Activated naive CD4-positive, alpha-beta T cell treated with anti-CD3 and anti-CD28 coated beads, Interleukin-2, amount 50 U/mL, for 24 hours (primary cell): ENCODE measurements around the gene ANAPC5.
A peak's percentile ranks its signal among the peaks of the same experiment; 100 is the strongest.
"Not testable (repeated sequence)": the region's sequence is repeated elsewhere in the genome, so short reads cannot be mapped to it uniquely, and the experiment has no call there.

ENCODE experiments used
- H3K27ac Mint-ChIP-seq: one replicate; pipeline ENCODE4 v1.8.0; 2021; ENCODE audit warnings: mild to moderate bottlenecking, mixed read lengths
- H3K27me3 Mint-ChIP-seq: one replicate; pipeline ENCODE4 v1.8.0; 2021; ENCODE audit warnings: mixed read lengths
- H3K36me3 Mint-ChIP-seq: one replicate; pipeline ENCODE4 v1.8.0; 2021; ENCODE audit warnings: mixed read lengths
- H3K4me1 Mint-ChIP-seq: one replicate; pipeline ENCODE4 v1.8.0; 2021; ENCODE audit warnings: mixed read lengths
- H3K4me3 Mint-ChIP-seq: one replicate; pipeline ENCODE4 v1.8.0; 2021; ENCODE audit warnings: mild to moderate bottlenecking, mixed read lengths
- H3K9me3 Mint-ChIP-seq: one replicate; pipeline ENCODE4 v1.8.0; 2021; ENCODE audit warnings: mixed read lengths

ANAPC5 gene

DNA sequence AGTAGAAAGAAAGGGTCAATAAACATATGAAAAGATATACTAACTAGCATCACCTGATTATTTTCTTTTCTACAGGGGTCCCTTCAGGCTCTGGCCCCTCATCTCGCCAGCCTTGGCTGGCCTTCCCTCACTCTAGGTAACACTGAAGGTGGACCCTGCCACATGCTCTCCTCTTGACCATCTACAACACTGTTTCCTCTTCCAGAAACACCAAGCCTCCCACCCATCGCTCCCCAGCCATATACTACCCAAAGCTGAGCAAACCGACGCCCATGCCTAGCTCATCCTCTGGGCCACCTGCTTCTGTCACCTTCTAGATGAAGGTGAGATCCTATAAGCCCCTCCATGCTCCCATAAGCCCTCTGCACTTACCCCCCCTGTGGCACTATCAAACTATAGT is 14.8 kb downstream of the ANAPC5 start:
- H3K36me3 Mint-ChIP-seq: peaks cover 3% of the 10 kb centered on the region
- H3K9me3 Mint-ChIP-seq: no peaks in the 10 kb centered on the region
- no peak overlapping the region for H3K4me3 Mint-ChIP-seq
- no peaks in the 10 kb centered on the region for H3K27me3 Mint-ChIP-seq
- H3K4me1 Mint-ChIP-seq: peaks cover 6% of the 10 kb centered on the region
- no peak overlapping the region for H3K27ac Mint-ChIP-seq

DNA sequence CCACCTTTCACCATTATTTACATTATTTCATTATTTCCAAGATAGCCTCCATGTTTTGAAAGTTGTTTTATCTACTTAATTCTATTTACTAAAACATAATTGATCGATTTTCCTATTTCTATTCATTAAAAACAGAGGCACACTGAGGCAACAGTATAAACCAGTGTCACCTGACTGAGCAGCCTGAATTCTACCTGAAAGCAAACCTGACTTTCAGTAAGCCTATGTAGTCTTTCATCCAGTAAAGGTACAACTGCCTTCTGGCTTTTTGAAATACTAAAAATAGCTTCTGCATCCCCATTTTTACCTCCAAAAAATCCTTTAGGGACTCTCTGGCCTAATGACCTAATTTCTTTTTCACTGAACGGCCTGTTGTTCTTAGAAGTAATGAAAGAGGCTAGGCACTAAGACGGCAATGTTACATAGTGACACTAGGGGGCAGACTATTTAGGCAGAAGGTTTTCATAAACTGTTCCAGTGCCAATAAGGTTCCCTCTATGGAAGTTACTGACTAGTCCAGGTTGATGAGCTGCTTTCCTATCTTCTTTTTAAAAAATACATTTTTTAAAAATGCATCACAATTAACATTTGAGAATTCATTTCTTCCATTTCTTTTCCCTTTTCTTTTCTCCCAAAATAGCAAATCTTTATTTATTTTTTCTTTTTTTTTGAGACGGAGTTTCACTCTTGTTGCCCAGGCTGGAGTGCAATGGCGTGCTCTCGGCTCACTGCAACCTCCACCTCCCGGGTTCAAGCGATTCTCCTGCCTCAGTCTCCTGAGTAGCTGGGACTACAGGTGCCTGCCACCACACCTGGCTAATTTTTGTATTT is 17.5 kb downstream of the ANAPC5 start:
- no peaks in the 10 kb centered on the region for H3K9me3 Mint-ChIP-seq
- H3K4me3 Mint-ChIP-seq: no peak overlapping the region
- no peak overlapping the region for H3K27ac Mint-ChIP-seq
- H3K27me3 Mint-ChIP-seq: no peaks in the 10 kb centered on the region
- H3K4me1 Mint-ChIP-seq: peaks cover 6% of the 10 kb centered on the region
- peaks cover 1% of the 10 kb centered on the region for H3K36me3 Mint-ChIP-seq

DNA sequence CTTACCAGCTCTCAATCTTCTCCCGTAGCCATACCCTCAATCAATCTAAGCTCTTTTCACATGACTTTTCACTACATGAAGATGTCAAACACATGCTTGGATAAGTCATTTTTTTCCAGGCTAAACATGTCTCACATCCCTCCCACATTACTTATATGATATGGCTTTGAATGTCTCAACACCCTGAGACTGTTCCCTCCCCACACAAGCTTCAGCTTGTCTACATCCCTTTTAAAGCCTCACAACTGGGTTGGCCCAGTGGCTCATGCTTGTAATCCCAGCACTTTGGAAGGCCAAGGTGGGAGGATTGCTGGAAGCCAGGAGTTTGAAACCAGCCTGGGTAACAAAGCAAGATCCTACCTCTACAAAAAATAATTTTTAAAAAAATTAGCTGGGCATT is 18.5 kb downstream of the ANAPC5 start:
- Mint-ChIP-seq H3K4me3 (no peak overlapping the region), H3K36me3 (peaks cover 1% of the 10 kb centered on the region), H3K9me3 (no peaks in the 10 kb centered on the region), H3K27me3 (no peaks in the 10 kb centered on the region), H3K4me1 (peaks cover 6% of the 10 kb centered on the region), H3K27ac (no peak overlapping the region)

DNA sequence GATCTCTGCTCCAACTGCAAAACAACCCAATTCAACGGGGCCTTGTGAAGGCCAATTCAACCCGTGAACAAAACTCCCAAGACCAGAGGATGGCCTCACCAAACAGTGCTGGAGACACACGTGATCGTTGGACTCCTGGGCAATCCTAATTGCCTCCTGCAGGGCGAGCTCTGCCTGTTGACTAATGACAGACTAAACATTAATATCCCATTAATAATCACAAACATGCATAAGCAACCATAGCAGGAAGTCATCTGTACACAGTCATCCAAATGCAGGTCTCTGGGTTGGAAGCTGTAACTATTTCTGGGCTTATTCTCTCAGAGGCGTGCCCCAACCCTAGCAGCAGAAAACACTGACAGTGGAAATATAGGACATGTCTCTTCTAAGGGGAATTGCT is 21.0 kb downstream of the ANAPC5 start:
- peaks cover 6% of the 10 kb centered on the region for H3K4me1 Mint-ChIP-seq
- no peaks in the 10 kb centered on the region for H3K9me3 Mint-ChIP-seq
- no peak overlapping the region for H3K4me3 Mint-ChIP-seq
- H3K27ac Mint-ChIP-seq: no peak overlapping the region
- H3K36me3 Mint-ChIP-seq: peaks cover 4% of the 10 kb centered on the region
- H3K27me3 Mint-ChIP-seq: no peaks in the 10 kb centered on the region

DNA sequence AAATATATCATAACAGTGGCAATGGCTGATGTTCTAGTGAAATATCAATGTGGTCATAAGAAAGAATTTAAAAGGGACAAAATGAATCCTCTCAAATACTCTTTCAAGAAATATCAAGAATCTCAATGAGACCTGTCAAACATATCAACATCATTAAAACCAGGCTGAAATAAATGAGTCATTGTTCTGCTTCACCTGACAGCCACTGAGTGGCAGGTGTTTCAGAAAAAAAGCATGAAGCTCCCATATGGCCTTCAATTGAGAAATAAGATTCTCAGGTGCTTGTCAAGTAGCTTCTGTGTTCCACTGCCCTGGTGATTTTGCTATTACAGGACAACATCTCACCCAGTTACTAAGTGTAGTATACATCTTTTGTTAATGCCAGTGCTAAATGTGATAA is 21.5 kb downstream of the ANAPC5 start:
- no peaks in the 10 kb centered on the region for H3K27me3 Mint-ChIP-seq

DNA sequence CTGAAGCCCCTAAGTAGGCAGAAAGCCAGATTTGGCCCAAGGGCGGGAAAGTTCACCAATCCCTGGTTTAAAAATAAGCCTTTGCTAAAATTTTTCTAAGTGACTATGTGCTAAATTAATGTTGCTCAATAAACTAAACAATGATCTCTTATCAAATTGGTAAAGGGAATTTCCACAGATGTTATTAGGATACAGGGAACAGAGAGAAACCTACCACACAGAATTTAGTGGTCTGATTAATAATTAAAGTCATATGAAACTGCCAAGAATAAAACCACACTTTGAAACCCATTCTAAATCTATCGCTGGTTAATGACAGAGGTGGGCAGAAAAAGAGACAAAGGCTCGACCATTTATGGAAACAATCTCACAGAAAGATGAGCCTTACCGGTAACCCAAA is 22.0 kb downstream of the ANAPC5 start:
- H3K4me1 Mint-ChIP-seq: peaks cover 6% of the 10 kb centered on the region
- no peak overlapping the region for H3K4me3 Mint-ChIP-seq
- H3K27me3 Mint-ChIP-seq: no peaks in the 10 kb centered on the region
- no peak overlapping the region for H3K27ac Mint-ChIP-seq
- peaks cover 6% of the 10 kb centered on the region for H3K36me3 Mint-ChIP-seq
- no peaks in the 10 kb centered on the region for H3K9me3 Mint-ChIP-seq

More for the DNA sequence above, 21.5 kb downstream of the ANAPC5 start:
- Mint-ChIP-seq H3K27ac (no peak overlapping the region), H3K4me3 (no peak overlapping the region), H3K9me3 (no peaks in the 10 kb centered on the region), H3K4me1 (peaks cover 6% of the 10 kb centered on the region), H3K36me3 (peaks cover 5% of the 10 kb centered on the region)

DNA sequence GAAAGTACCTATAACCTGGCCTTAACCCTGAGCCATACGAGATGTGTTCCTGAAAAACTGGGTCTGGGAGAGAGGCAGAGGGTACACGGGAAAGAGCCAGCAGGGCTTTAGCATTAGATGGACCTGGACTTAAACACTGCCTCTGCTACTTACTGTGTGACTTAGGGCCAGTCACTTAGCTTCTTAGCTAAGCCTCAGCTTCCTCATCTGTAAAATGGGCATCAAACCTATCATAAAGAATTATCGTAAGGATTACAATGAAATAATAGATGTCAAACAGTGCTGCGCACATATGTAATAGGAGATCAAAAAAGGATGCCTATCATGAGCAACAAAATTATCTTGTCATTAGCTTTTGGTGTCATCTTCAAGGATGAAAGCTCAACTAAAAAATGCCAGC is 23.6 kb downstream of the ANAPC5 start:
- Mint-ChIP-seq H3K36me3 (peaks cover 10% of the 10 kb centered on the region), H3K9me3 (no peaks in the 10 kb centered on the region), H3K27me3 (no peaks in the 10 kb centered on the region), H3K4me1 (no peaks in the 10 kb centered on the region), H3K27ac (no peak overlapping the region), H3K4me3 (no peak overlapping the region)

DNA sequence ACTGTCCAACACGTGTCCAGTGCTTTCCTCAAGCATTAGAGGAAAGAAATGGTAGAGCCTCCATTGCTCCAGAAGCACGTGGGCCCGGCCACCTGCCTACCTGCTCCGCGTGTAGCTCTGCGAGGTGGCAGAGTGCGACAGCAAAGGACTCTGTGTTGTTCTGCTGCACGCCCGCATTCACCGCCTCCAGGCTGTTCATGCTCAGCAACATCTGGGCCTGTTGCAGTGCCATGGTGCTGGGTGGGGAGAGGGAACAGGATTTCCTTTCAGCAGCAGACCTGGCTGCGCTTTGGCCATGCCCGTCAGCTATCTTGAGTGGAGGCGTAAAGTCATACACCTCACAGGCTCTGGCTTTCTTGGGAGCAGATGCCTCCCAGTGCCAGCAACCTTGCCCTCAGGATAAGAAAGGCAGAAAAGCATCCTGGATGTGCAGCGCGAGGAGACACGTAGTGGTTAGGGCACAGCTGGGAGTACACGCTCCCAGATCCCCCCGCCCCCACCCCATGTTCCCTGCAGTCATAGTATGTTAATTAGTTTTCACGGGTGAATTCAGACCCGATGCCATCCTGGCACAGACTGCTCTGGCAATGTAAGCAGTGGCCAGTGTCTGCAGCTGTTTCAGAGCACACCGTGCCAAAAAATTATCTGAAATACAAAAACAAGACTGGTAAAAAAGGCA is 25.1 kb downstream of the ANAPC5 start:
- no peaks in the 10 kb centered on the region for H3K4me1 Mint-ChIP-seq
- no peaks in the 10 kb centered on the region for H3K9me3 Mint-ChIP-seq
- H3K36me3 Mint-ChIP-seq: peaks cover 10% of the 10 kb centered on the region
- no peak overlapping the region for H3K27ac Mint-ChIP-seq
- H3K27me3 Mint-ChIP-seq: no peaks in the 10 kb centered on the region
- no peak overlapping the region for H3K4me3 Mint-ChIP-seq

DNA sequence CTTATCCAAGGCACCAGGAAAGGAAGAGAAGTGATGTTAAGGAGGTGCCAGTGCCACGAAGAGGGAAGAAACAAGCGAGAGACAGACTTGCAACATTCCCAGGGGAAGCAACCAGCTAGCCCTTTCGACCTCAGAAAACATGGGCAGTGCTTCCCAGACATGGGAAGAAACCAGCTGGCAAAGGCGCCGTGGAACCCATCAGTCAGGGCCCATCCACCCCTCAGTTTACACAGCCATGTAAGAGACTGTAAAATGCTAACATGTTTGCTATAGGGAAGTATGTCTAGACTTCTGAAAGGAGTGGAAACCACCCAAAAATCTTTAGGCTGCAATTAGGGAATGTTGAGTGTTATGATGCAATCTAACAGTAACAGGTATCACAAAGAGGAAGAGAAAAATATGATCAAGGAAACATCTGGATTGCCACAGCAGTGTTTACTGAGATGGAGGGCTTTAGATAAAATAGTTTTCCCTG is 26.3 kb downstream of the ANAPC5 start:
- Mint-ChIP-seq H3K4me1 (no peaks in the 10 kb centered on the region), H3K27ac (no peak overlapping the region), H3K4me3 (no peak overlapping the region), H3K36me3 (peaks cover 10% of the 10 kb centered on the region), H3K9me3 (no peaks in the 10 kb centered on the region), H3K27me3 (no peaks in the 10 kb centered on the region)

DNA sequence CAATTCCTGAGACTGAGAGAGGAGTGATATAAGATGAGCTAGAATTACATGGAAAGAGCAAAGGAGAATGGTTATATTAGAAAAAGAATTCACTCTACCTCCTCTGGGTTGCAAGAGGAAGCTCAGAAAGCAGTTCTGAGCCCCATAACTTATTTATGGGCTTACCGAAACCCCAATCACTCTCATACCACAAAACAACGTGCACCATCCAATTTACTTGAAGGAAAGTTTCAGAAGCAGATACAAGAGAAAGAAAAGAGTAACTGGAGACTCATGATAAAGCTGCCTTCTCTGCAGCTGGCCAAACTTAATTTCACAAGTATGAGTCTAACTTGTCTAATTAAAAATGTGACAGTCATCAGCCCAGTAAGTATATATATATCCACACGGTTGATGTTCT is 28.3 kb downstream of the ANAPC5 start:
- no peak overlapping the region for H3K4me3 Mint-ChIP-seq
- H3K9me3 Mint-ChIP-seq: no peaks in the 10 kb centered on the region
- no peaks in the 10 kb centered on the region for H3K4me1 Mint-ChIP-seq
- no peaks in the 10 kb centered on the region for H3K27me3 Mint-ChIP-seq
- H3K36me3 Mint-ChIP-seq: peaks cover 10% of the 10 kb centered on the region
- no peak overlapping the region for H3K27ac Mint-ChIP-seq

DNA sequence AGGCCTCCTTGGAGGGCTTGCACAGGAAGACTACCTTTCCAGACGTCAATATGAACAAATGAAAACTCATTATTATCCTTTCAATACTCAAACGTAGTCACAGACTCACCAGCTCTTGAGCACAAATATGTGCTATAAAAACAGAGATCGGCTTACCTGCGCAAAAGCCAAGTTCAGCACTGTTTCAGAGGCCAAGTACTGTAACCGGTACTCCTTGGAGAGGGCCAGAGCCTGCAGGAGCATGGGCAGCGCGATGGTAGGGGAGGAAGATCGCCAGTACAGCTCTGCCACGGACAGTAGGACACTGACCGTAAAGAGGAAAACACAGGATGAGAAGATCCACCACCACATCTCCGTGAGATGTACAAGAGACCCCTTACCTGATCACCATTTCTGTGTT is 34.1 kb downstream of the ANAPC5 start:
- no peaks in the 10 kb centered on the region for H3K27me3 Mint-ChIP-seq
- peaks cover 21% of the 10 kb centered on the region for H3K36me3 Mint-ChIP-seq
- peaks cover 33% of the 10 kb centered on the region for H3K4me1 Mint-ChIP-seq
- H3K9me3 Mint-ChIP-seq: no peaks in the 10 kb centered on the region
- H3K4me3 Mint-ChIP-seq: no peak overlapping the region
- H3K27ac Mint-ChIP-seq: no peak overlapping the region

DNA sequence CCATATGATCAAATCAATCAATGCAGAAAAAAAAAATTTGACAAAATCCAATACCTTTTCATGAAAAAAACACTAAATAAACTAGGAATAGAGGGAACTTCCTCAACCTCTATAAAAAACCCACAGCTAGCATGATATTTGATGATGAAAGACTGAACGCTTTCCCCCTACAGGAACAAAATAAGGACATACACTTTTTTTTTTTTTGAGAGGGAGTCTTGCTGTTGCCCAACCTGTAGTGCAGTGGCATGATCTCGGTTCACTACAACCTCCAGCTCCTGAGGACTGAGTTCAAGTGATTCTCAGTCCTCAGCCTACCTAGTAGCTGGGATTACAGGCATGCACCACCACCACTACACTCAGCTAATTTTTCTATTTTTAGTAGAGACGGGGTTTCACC is 37.8 kb downstream of the ANAPC5 start:
- Mint-ChIP-seq H3K27ac (peak overlapping the region; percentile 74), H3K27me3 (no peaks in the 10 kb centered on the region)

DNA sequence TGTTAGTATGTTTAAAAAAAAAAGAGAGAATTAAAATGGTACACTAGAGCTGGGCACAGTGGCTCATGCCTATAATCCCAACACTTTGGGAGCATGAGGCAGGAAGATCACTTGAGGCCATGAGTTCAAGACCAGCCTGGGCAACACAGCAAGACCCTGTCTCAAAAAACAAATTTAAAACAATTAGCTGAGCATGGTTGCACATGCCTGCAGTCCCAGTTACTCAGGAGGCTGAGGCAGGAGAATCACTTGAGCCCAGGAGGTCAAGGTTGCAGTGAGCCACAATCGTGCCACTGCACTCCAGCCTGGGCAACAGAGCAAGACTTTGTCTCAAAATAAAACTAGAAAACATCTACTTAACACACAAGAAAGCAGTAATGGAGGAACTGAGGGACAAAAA is 42.0 kb downstream of the ANAPC5 start:
- Mint-ChIP-seq H3K4me1 (peaks cover 33% of the 10 kb centered on the region), H3K27ac (peak overlapping the region; percentile 4), H3K36me3 (peaks cover 26% of the 10 kb centered on the region)
- not testable (repeated sequence) for H3K9me3 Mint-ChIP-seq, H3K4me3 Mint-ChIP-seq, H3K27me3 Mint-ChIP-seq

More for the DNA sequence above, 37.8 kb downstream of the ANAPC5 start:
- peaks cover 47% of the 10 kb centered on the region for H3K4me1 Mint-ChIP-seq
- H3K9me3 Mint-ChIP-seq: no peaks in the 10 kb centered on the region
- peaks cover 31% of the 10 kb centered on the region for H3K36me3 Mint-ChIP-seq
- no peak overlapping the region for H3K4me3 Mint-ChIP-seq

DNA sequence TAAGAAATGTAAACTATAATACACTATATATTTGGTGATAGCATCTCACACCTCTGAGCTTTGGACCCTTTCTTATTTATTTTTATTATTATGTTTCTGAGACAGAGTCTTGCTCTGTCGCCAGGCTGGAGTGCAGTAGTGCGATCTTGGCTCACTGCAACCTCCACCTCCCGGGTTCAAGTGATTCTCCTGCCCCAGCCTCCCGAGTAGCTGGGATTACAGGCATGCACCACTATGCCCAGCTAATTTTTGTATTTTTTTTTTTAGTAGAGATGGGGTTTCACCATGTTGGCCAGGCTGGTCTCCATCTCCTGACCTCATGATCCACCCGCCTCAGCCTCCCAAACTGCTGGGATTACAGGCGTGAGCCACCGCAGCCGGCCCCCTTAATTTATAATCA is 44.8 kb downstream of the ANAPC5 start:
- not testable (repeated sequence) for H3K27ac Mint-ChIP-seq, H3K9me3 Mint-ChIP-seq, H3K4me3 Mint-ChIP-seq, H3K27me3 Mint-ChIP-seq
- H3K4me1 Mint-ChIP-seq: peaks cover 12% of the 10 kb centered on the region
- peaks cover 17% of the 10 kb centered on the region for H3K36me3 Mint-ChIP-seq

DNA sequence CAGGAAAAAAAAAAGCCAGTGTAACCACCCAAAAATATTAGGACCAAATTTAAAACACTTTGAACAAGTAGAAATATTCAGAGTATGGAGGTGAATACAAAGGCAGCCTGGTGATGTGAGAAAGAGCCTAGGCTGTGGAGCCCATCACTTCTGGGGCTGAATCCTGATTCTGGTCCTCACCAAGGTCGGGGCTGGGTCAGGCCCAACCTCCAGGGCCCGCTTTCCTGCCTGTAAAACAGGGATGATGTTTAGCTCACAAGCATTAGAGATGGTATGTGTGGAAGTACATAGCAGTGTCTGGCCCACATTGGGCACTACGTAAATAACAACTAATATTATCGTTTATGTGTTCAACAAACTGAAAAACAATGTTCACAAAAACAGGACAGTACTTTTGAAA is 47.9 kb downstream of the ANAPC5 start:
- Mint-ChIP-seq H3K4me1 (no peaks in the 10 kb centered on the region), H3K36me3 (peaks cover 7% of the 10 kb centered on the region), H3K4me3 (no peak overlapping the region), H3K27ac (no peak overlapping the region), H3K9me3 (no peaks in the 10 kb centered on the region), H3K27me3 (no peaks in the 10 kb centered on the region)

DNA sequence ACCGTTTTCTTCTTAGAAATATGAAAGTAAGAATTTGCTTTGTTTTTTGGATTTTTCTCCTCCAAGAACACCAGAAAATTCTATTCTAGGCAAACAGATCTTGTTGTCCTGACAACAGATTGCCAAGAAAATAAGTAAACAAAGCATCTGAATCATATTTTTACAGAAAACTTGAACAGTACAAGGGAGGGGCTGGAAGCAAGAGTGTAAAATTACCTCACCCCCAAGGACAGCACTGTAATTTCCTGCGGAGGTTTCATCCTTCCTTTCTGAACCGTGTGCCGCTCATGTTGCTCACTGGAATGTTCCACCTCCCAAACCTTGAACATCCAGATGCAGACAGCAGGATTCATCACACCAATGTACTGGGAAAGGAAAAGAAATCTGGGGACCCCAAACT is 50.3 kb downstream of the ANAPC5 start:
- Mint-ChIP-seq H3K9me3 (no peaks in the 10 kb centered on the region), H3K4me1 (peaks cover 6% of the 10 kb centered on the region), H3K27ac (no peak overlapping the region), H3K4me3 (no peak overlapping the region), H3K27me3 (no peaks in the 10 kb centered on the region), H3K36me3 (no peaks in the 10 kb centered on the region)
